Lower leg skin (tissue), 4 donors: Measurements from ENCODE around the gene WBP2. TPM values are rescaled to one million over a fixed set of nuclear protein-coding genes. Genes with fewer than 3 reads are reported as not detected.

Experiments
- DNase-seq, 2 donors: peaks; one replicate each; pipeline ENCODE4 v3.0.0-alpha.2; 2019; ENCODE audit warnings: low spot score in 2 of 2
- H3K4me3 ChIP-seq: fragments of 200-600 bp; sonication (generic); 2 replicates; pipeline ENCODE4 v1.5.1; 2017; ENCODE audit warnings: mild to moderate bottlenecking, low read depth; ENCODE audit not compliant: poor library complexity, severe bottlenecking
- CTCF ChIP-seq, 3 donors: fragments of 450-650 bp; IDR thresholded peaks; one replicate each; pipeline ENCODE4 v1.5.1; 2016; ENCODE audit warnings: antibody characterized with exemption in 3 of 3, mild to moderate bottlenecking in 3 of 3, moderate library complexity in 2 of 3
- POLR2A ChIP-seq, 2 donors: fragments of 450-650 bp; IDR thresholded peaks; one replicate each; pipeline ENCODE4 v1.6.1; 2016 to 2017; ENCODE audit warnings: antibody characterized with exemption in 2 of 2, mild to moderate bottlenecking in 1 of 2, moderate library complexity in 1 of 2
- WGBS, 2 donors: methylation state at CpG; one replicate each; pipeline ENCODE4 v1.1.5; 2018; 5-methylcytosine and 5-hydroxymethylcytosine counted together
- intact Hi-C: fragments of 100-400 bp; cut with DNase I; formaldehyde crosslinking; loops from one replicate; pipeline ENCODE4 v1.15.0; 2023; ENCODE audit warnings: low total_unique reads
- total RNA-seq, 4 donors: library from RNA; depleted of rRNA; stranded (reverse); fragments of >200 nt; gene quantifications; one replicate each; pipeline ENCODE4 v1.1.0, GENCODE V29; 2016

The WBP2 gene
- 100 to 1,000 TPM in 2 of 4 donors, 10 to 100 TPM in 2; 74.2 to 149 (median 93.8) TPM for total RNA-seq

- intact Hi-C loops, result no loop called here
- TF ChIP-seq CTCF (IDR thresholded peaks at IDR 0.05) (no peak), POLR2A (IDR thresholded peaks at IDR 0.05) (peak in 1 of 2 donors; percentile 97)
- 0% methylated on average over 27 to 46 of the region's 58 CpGs for WGBS, 2 donors
Observed at GRCh38 chr17:75855310-75856061, at the start of gene WBP2. WBP2 (minus strand) TSS chr17:75855335; CDS start chr17:75855297, 38 bp downstream.

GRCh38 chr17:75902406-75902805 lies 47.3 kb upstream of the WBP2 start:
- 94 to 96% methylated on average over 6 of the region's 6 CpGs for WGBS, 2 donors
- no peak for TF ChIP-seq POLR2A (IDR thresholded peaks at IDR 0.05)
- no peak for TF ChIP-seq CTCF (IDR thresholded peaks at IDR 0.05)
- DNase-seq, result no peak
- H3K4me3 ChIP-seq, result no peak overlapping the region
- intact Hi-C loops, result no loop called here

More at GRCh38 chr17:75855310-75856061, at the start of gene WBP2:
- peak within 1 kb of the TSS; percentile 95 for H3K4me3 ChIP-seq
- peak; percentile 100 for DNase-seq

- TF ChIP-seq CTCF (IDR thresholded peaks at IDR 0.05) (no peak), POLR2A (IDR thresholded peaks at IDR 0.05) (no peak)
- 91 to 93% methylated on average over 15 to 18 of the region's 18 CpGs for WGBS, 2 donors
- no peak for DNase-seq
- intact Hi-C loops, result no loop called here
- no peak overlapping the region for H3K4me3 ChIP-seq
Observed at GRCh38 chr17:75901727-75902126, 46.6 kb upstream of the WBP2 start.

- intact Hi-C loops, result no loop called here
- WGBS, 2 donors, result 82 to 86% methylated on average over 13 of the region's 13 CpGs
Observed at GRCh38 chr17:75900691-75901533, 45.8 kb upstream of the WBP2 start.

More at GRCh38 chr17:75900691-75901533, 45.8 kb upstream of the WBP2 start:
- no peak for DNase-seq
- H3K4me3 ChIP-seq, result no peak overlapping the region
- TF ChIP-seq POLR2A (IDR thresholded peaks at IDR 0.05) (no peak), CTCF (IDR thresholded peaks at IDR 0.05) (no peak)
